Vagina (tissue), 2 donors: Measurements from ENCODE around the gene DNAJC2.
"Not testable (repeated sequence)": the region's sequence is repeated elsewhere in the genome, so short reads cannot be mapped to it uniquely, and the experiment has no call there.

Experiments used
- POLR2A ChIP-seq, 2 donors: fragments of 450-650 bp; IDR thresholded peaks; one replicate each; pipeline ENCODE4 v1.6.1; 2017; ENCODE audit warnings: antibody characterized with exemption in 2 of 2, mild to moderate bottlenecking in 2 of 2, moderate library complexity in 2 of 2
- POLR2AphosphoS5 ChIP-seq, 2 donors: sonication (generic); formaldehyde crosslinking; IDR thresholded peaks; one replicate each; pipeline ENCODE4 v1.9.0; 2017; ENCODE audit warnings: antibody characterized with exemption in 2 of 2, mild to moderate bottlenecking in 2 of 2, low read depth in 1 of 2; ENCODE audit not compliant: insufficient read depth in 1 of 2
- TF ChIP-seq, protein P1 (sequence below), 3 experiments: fragments of 450-650 bp in 2 of 3; fragments of 200-600 bp in 1 of 3; sonication (generic) in 1 of 3; IDR thresholded peaks; one replicate each; pipeline ENCODE4 v1.5.1; 2017 to 2019; ENCODE audit warnings: antibody characterized with exemption in 3 of 3, mild to moderate bottlenecking in 2 of 3, moderate library complexity in 2 of 3

DNA sequence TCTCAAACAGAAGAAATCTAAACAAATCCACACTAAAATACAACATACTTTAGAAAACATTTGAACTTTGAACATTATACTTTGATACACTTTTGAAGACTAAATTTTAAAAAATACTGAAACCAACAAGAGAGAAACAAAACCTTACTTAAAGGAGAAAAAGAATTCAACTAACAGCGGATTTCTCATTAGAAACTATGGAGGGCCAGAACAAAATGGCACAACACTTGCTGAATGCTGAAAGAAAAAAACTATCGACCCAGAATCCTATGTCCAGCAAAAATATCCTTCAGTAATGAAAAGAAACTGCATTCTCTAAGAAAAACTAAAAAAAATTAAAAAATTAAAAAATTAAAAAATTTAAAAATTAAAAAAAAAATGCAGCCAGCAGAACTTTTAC, 80.5 kb downstream of the DNAJC2 start:
- TF ChIP-seq, protein P1, sequence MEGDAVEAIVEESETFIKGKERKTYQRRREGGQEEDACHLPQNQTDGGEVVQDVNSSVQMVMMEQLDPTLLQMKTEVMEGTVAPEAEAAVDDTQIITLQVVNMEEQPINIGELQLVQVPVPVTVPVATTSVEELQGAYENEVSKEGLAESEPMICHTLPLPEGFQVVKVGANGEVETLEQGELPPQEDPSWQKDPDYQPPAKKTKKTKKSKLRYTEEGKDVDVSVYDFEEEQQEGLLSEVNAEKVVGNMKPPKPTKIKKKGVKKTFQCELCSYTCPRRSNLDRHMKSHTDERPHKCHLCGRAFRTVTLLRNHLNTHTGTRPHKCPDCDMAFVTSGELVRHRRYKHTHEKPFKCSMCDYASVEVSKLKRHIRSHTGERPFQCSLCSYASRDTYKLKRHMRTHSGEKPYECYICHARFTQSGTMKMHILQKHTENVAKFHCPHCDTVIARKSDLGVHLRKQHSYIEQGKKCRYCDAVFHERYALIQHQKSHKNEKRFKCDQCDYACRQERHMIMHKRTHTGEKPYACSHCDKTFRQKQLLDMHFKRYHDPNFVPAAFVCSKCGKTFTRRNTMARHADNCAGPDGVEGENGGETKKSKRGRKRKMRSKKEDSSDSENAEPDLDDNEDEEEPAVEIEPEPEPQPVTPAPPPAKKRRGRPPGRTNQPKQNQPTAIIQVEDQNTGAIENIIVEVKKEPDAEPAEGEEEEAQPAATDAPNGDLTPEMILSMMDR (IDR thresholded peaks at IDR 0.05): not testable (repeated sequence)
- TF ChIP-seq POLR2A (IDR thresholded peaks at IDR 0.05); POLR2AphosphoS5 (IDR thresholded peaks at IDR 0.05; ENCODE audit: insufficient read depth in 1 of 2, low read depth in 1 of 2): not testable (repeated sequence)
